K562 (cell line): ENCODE data around the gene SP140L. TPM values are rescaled to one million over a fixed set of nuclear protein-coding genes. Genes with fewer than 3 reads are reported as not detected.

ENCODE experiments used
- ATAC-seq: fragments of 200-7000 bp; cut with Tn5 transposase; 3 replicates; pipeline ENCODE4 v1.9.1; 2020; ENCODE audit warnings: moderate library complexity
- BruUV-seq: library from RNA; stranded (reverse); fragments of 400-500 nt; replicated peaks from 2 replicates; lab custom pipeline; 2021; lab: Mats Ljungman, UMichigan
- CTCF ChIA-PET: fragments of 300-600 bp; formaldehyde crosslinking; extraction: SDS; loops from one replicate; lab custom pipeline; 2021; ENCODE audit warnings: low intra/inter-chr PET ratio; lab: Yijun Ruan, JAX
- POLR2A ChIA-PET: fragments of 300-600, 350-650 bp; sonication (Branson Sonifier 250); formaldehyde crosslinking; extraction: SDS; loops from one replicate; lab custom pipeline; 2021; ENCODE audit warnings: antibody characterized with exemption, inconsistent platforms; lab: Yijun Ruan, JAX
- DNase-seq, 4 experiments: peaks; one replicate each; pipeline versions ENCODE4 v3.0.0 to v3.0.0-alpha.2; 2011 to 2018; ENCODE audit warnings: low spot score in 3 of 4, mixed read lengths in 3 of 4; ENCODE audit errors: extremely low read depth in 1 of 4
- FAIRE-seq: peaks from 2 replicates; lab custom pipeline; 2011; peaks lifted over from hg19 to GRCh38; lab: Jason Lieb, UNC
- H2AFZ ChIP-seq: 2 replicates; pipeline ENCODE4 v1.6.0; 2011; ENCODE audit warnings: low read depth, low read length, control low read depth, inconsistent platforms
- H3K27ac ChIP-seq: fragments of 200-600 bp; 3 replicates; pipeline ENCODE4 v1.8.0; 2011; ENCODE audit warnings: low read depth, mild to moderate bottlenecking, control low read depth, inconsistent platforms, low read length, moderate library complexity, mixed read lengths; ENCODE audit errors: extremely low read depth
- H3K27me3 ChIP-seq, 2 experiments: fragments of 300-600 bp in 1 of 2; 2 replicates in 1 of 2; 3 replicates in 1 of 2; pipeline versions ENCODE4 v1.6.0 to v1.8.0; 2011; ENCODE audit warnings: inconsistent platforms in 2 of 2, low read length in 2 of 2, mild to moderate bottlenecking in 1 of 2, mixed read lengths in 1 of 2, moderate library complexity in 1 of 2; ENCODE audit not compliant: control insufficient read depth in 2 of 2, insufficient read depth in 2 of 2
- H3K36me3 ChIP-seq: fragments of 300-600 bp; 3 replicates; pipeline ENCODE4 v1.8.0; 2011; ENCODE audit warnings: mild to moderate bottlenecking, low read length, inconsistent platforms; ENCODE audit not compliant: control insufficient read depth, insufficient read depth
- H3K4me1 ChIP-seq, 2 experiments: fragments of 200-600 bp in 1 of 2; replicated peaks in 1 of 2; 2 replicates in 1 of 2; 3 replicates in 1 of 2; pipeline versions ENCODE4 v1.5.1 to v1.8.0; 2011; ENCODE audit warnings: inconsistent platforms in 2 of 2, low read length in 2 of 2, mild to moderate bottlenecking in 1 of 2, mixed read lengths in 1 of 2, moderate library complexity in 1 of 2; ENCODE audit not compliant: control insufficient read depth in 2 of 2, insufficient read depth in 2 of 2
- H3K4me2 ChIP-seq: 2 replicates; pipeline ENCODE4 v1.6.1; 2011; ENCODE audit warnings: low read length, control low read depth, inconsistent platforms, mixed read lengths; ENCODE audit not compliant: insufficient read depth
- H3K4me3 ChIP-seq: fragments of 200-600 bp; sonication (generic), shearing (Covaris generic); 2 replicates; pipeline ENCODE4 v1.5.1; 2016; ENCODE audit warnings: control low read depth, inconsistent platforms
- H3K79me2 ChIP-seq: fragments of 200-600 bp; 3 replicates; pipeline ENCODE4 v1.8.0; 2011; ENCODE audit warnings: low read length, inconsistent platforms; ENCODE audit not compliant: control insufficient read depth, insufficient read depth
- H3K9ac ChIP-seq, 2 experiments: 2 replicates each; pipeline versions ENCODE4 v1.6.0 to v1.6.1; 2011; ENCODE audit warnings: low read depth in 2 of 2, low read length in 2 of 2, control low read depth in 1 of 2, inconsistent platforms in 1 of 2, mild to moderate bottlenecking in 1 of 2, mixed read lengths in 1 of 2; ENCODE audit not compliant: insufficient read depth in 1 of 2
- H3K9me1 ChIP-seq: one replicate; pipeline ENCODE4 v1.6.0; 2011; ENCODE audit warnings: inconsistent platforms, mild to moderate bottlenecking, low read length, moderate library complexity; ENCODE audit not compliant: control insufficient read depth, insufficient read depth
- H3K9me3 ChIP-seq: replicated peaks from 2 replicates; pipeline ENCODE4 v1.5.1; 2011; ENCODE audit warnings: low read depth, low read length, inconsistent platforms; ENCODE audit not compliant: control insufficient read depth, insufficient read depth
- H4K20me1 ChIP-seq: replicated peaks from 2 replicates; pipeline ENCODE4 v1.6.1; 2011; ENCODE audit warnings: low read length, inconsistent platforms, mixed read lengths; ENCODE audit not compliant: control insufficient read depth, insufficient read depth
- CEBPB ChIP-seq: fragments of 450-650 bp; IDR thresholded peaks from 2 replicates; pipeline ENCODE4 v1.6.1; 2016; ENCODE audit warnings: missing genetic modification characterization, missing compliant biosample characterization
- HDAC1 ChIP-seq, 2 experiments: fragments of 450-650 bp; IDR thresholded peaks; 2 replicates each; pipeline ENCODE4 v1.6.1; 2016 to 2017; ENCODE audit warnings: inconsistent platforms in 1 of 2, mild to moderate bottlenecking in 1 of 2, moderate library complexity in 1 of 2
- HDGF ChIP-seq: fragments of 450-650 bp; IDR thresholded peaks from 2 replicates; pipeline ENCODE4 v1.6.1; 2016
- L3MBTL2 ChIP-seq: fragments of 450-650 bp; IDR thresholded peaks from 2 replicates; pipeline ENCODE4 v1.6.1; 2016; ENCODE audit warnings: mild to moderate bottlenecking, moderate library complexity
- NR1H2 ChIP-seq: sonication (generic); formaldehyde crosslinking; IDR thresholded peaks from 2 replicates; pipeline ENCODE4 v1.4.0; 2020; ENCODE audit warnings: mild to moderate bottlenecking, missing genetic modification reagents
- PHF8 ChIP-seq: fragments of 200-600 bp; sonication (generic); IDR thresholded peaks from 2 replicates; pipeline ENCODE4 v1.6.1; 2012; ENCODE audit warnings: mixed run types, mild to moderate bottlenecking, inconsistent platforms, low read length, moderate library complexity, borderline replicate concordance
- RBM14 ChIP-seq: fragments of 200-400 bp; formaldehyde crosslinking; IDR thresholded peaks from 2 replicates; pipeline ENCODE4 v1.6.1; 2018; ENCODE audit warnings: low read depth, mild to moderate bottlenecking, low read length, moderate library complexity, borderline replicate concordance; ENCODE audit not compliant: insufficient read depth
- RCOR1 ChIP-seq, 2 experiments: IDR thresholded peaks; 2 replicates each; pipeline ENCODE4 v1.6.1; 2012; ENCODE audit warnings: low read depth in 2 of 2, low read length in 2 of 2, borderline replicate concordance in 1 of 2, improper control_type of control experiment in 1 of 2
- STAT5B ChIP-seq: fragments of 250-450 bp; sonication (Bioruptor Pico); IDR thresholded peaks from 2 replicates; pipeline ENCODE4 v1.8.0; 2021; ENCODE audit warnings: mild to moderate bottlenecking, inconsistent platforms
- ZNF212 ChIP-seq: fragments of 450-650 bp; formaldehyde crosslinking; IDR thresholded peaks from 2 replicates; pipeline ENCODE4 v1.4.0; 2020; ENCODE audit warnings: mild to moderate bottlenecking
- ZNF316 ChIP-seq: fragments of 450-650 bp; IDR thresholded peaks from 2 replicates; pipeline ENCODE4 v1.6.1; 2016
- WGBS: fragments of 100-300 bp; shearing (Covaris generic); methylation state at CpG from one replicate; pipeline ENCODE4 v1.1.6; 2016; ENCODE audit warnings: low coverage, mixed read lengths; ENCODE audit not compliant: insufficient coverage; ENCODE audit errors: missing lambda C conversion rate; 5-methylcytosine and 5-hydroxymethylcytosine counted together
- in situ Hi-C: fragments of 300-500 bp; cut with MboI; formaldehyde crosslinking; loops from 4 replicates; pipeline ENCODE4 v1.15.0; 2018; ENCODE audit warnings: inconsistent platforms, mixed read lengths
- intact Hi-C: fragments of 100-400 bp; cut with micrococcal nuclease; formaldehyde crosslinking; loops from 2 replicates; pipeline ENCODE4 v1.14.2; 2022
- polyA plus RNA-seq, 8 experiments: library from polyadenylated mRNA; depleted of rRNA in 4 of 8; stranded (reverse) in 5 of 8; unstranded in 3 of 8; fragments of >200 nt; fragmentation: Nextera tagmentation in 2 of 8; fragmentation: Illumina TruSeq in 1 of 8; extraction: Ambion mirVana in 2 of 8; extraction: Trizol in 1 of 8; gene quantifications; 2 replicates each; pipeline versions ENCODE4 v1.2.1 to v1.2.3, GENCODE V29; 2011 to 2014; ENCODE audit warnings: inconsistent platforms in 1 of 8, missing spikeins in 1 of 8
- total RNA-seq, 7 experiments: library from RNA; depleted of rRNA in 6 of 7; stranded (reverse); fragments of >200 nt in 6 of 7; fragmentation: Illumina TruSeq in 2 of 7; extraction: Trizol in 2 of 7; gene quantifications; 2 replicates each; pipeline versions ENCODE4 v1.2.1 to v1.2.3, GENCODE V29; 2011 to 2021; ENCODE audit warnings: low replicate concordance in 1 of 7
- TF ChIP-seq, protein P1 (sequence below): fragments of 250-450 bp; sonication (Bioruptor Pico); IDR thresholded peaks from 2 replicates; pipeline ENCODE4 v1.8.0; 2022; ENCODE audit warnings: moderate library complexity, mild to moderate bottlenecking, inconsistent platforms
- TF ChIP-seq, protein P2 (sequence below): fragments of 250-450 bp; sonication (Bioruptor Pico); IDR thresholded peaks from 2 replicates; pipeline ENCODE4 v1.5.0; 2020; ENCODE audit warnings: mild to moderate bottlenecking, borderline replicate concordance
- TF ChIP-seq, protein P3 (sequence below): sonication (generic); formaldehyde crosslinking; IDR thresholded peaks from 2 replicates; pipeline ENCODE4 v1.8.1; 2023; ENCODE audit warnings: missing genetic modification reagents, mild to moderate bottlenecking, borderline replicate concordance

The SP140L gene
- total and polyA plus RNA-seq, 9 of the 15 experiments (the other 6 are each of a cell fraction or from before 2014, with no cell fraction given) = 4.0 to 15.5 (median 11.3) TPM

DNA sequence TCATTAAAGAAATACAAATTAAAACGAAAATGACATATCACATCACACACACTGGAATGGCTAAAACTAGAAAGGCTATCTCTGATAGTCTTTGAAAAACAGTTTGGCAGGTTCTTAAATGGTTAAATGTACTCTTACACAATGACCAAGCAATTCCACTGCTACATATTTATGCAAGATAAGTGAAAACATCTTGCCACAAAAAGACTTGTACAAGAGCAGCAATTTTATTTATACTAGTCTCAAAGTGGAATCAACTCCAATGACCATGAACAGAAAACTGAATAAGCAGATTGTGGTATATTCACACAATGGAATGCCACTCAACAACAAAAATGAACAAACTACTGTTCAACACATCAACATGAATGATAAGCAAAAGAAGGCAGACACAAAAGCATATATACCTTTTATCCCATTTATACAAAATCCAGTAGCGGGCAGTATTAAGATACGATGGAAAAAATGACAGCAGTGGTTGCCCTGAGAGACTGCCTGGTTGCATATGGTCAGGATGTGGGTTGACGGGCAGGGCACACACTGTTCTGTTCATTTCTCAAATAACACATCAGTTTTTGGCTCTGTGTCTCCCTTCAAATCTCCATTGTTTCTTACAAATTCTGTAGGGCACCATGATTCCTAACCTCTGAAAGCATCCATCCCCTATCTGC, 114.4 kb downstream of the SP140L start:
- no peaks in the 10 kb centered on the region for H3K9me1 ChIP-seq
- H3K4me3 ChIP-seq = no peak overlapping the region
- 51% methylated on average over 4 of the region's 4 CpGs for WGBS
- H2AFZ ChIP-seq = no peak overlapping the region
- no peaks in the 10 kb centered on the region for H3K27me3 ChIP-seq
- in situ Hi-C loops (no loop called here), intact Hi-C loops (loop anchor here (2.0 kb wide), 1 partner anchor 25 kb away; the partner anchor contains the start of gene SP100)
- no peaks in the 10 kb centered on the region for H3K9me3 ChIP-seq
- DNase-seq (no peak), ATAC-seq (peak; percentile 70), FAIRE-seq (peak; percentile 60)
- no peaks in the 10 kb centered on the region for H4K20me1 ChIP-seq
- BruUV-seq = no TSS peak
- H3K4me1 ChIP-seq = peaks cover 0 to 8% of the 10 kb centered on the region in 2 experiments; a peak in 1 of 5 replicates
- POLR2A ChIA-PET = no interaction called here
- no peak overlapping the region for H3K9ac ChIP-seq
- CTCF ChIA-PET = no interaction called here
- H3K36me3 ChIP-seq = peaks cover 11% of the 10 kb centered on the region; the same call in 2 of the 3 replicates
- peaks cover 16% of the 10 kb centered on the region for H3K79me2 ChIP-seq
- no peak overlapping the region for H3K4me2 ChIP-seq
- peak overlapping the region; percentile 12; the same call in 1 of the 3 replicates for H3K27ac ChIP-seq
- TF ChIP-seq, protein P1, sequence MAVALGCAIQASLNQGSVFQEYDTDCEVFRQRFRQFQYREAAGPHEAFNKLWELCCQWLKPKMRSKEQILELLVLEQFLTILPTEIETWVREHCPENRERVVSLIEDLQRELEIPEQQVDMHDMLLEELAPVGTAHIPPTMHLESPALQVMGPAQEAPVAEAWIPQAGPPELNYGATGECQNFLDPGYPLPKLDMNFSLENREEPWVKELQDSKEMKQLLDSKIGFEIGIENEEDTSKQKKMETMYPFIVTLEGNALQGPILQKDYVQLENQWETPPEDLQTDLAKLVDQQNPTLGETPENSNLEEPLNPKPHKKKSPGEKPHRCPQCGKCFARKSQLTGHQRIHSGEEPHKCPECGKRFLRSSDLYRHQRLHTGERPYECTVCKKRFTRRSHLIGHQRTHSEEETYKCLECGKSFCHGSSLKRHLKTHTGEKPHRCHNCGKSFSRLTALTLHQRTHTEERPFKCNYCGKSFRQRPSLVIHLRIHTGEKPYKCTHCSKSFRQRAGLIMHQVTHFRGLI (CRISPR knock-in tag) = no peak
- TF ChIP-seq, protein P2, sequence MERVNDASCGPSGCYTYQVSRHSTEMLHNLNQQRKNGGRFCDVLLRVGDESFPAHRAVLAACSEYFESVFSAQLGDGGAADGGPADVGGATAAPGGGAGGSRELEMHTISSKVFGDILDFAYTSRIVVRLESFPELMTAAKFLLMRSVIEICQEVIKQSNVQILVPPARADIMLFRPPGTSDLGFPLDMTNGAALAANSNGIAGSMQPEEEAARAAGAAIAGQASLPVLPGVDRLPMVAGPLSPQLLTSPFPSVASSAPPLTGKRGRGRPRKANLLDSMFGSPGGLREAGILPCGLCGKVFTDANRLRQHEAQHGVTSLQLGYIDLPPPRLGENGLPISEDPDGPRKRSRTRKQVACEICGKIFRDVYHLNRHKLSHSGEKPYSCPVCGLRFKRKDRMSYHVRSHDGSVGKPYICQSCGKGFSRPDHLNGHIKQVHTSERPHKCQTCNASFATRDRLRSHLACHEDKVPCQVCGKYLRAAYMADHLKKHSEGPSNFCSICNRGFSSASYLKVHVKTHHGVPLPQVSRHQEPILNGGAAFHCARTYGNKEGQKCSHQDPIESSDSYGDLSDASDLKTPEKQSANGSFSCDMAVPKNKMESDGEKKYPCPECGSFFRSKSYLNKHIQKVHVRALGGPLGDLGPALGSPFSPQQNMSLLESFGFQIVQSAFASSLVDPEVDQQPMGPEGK (CRISPR knock-in tag) = no peak
- no peak for TF ChIP-seq RCOR1 (IDR thresholded peaks at IDR 0.05; ENCODE audit: borderline replicate concordance in 1 of 2, low read depth in 2 of 2, low read length in 2 of 2)
- TF ChIP-seq NR1H2 (CRISPR knock-in tag) = no peak
- peak; percentile 89 for TF ChIP-seq ZNF316
- no peak for TF ChIP-seq PHF8
- TF ChIP-seq STAT5B (CRISPR knock-in tag) = no peak
- no peak for TF ChIP-seq RBM14
- TF ChIP-seq CEBPB (tag) = peak; percentile 67
- TF ChIP-seq, protein P3, sequence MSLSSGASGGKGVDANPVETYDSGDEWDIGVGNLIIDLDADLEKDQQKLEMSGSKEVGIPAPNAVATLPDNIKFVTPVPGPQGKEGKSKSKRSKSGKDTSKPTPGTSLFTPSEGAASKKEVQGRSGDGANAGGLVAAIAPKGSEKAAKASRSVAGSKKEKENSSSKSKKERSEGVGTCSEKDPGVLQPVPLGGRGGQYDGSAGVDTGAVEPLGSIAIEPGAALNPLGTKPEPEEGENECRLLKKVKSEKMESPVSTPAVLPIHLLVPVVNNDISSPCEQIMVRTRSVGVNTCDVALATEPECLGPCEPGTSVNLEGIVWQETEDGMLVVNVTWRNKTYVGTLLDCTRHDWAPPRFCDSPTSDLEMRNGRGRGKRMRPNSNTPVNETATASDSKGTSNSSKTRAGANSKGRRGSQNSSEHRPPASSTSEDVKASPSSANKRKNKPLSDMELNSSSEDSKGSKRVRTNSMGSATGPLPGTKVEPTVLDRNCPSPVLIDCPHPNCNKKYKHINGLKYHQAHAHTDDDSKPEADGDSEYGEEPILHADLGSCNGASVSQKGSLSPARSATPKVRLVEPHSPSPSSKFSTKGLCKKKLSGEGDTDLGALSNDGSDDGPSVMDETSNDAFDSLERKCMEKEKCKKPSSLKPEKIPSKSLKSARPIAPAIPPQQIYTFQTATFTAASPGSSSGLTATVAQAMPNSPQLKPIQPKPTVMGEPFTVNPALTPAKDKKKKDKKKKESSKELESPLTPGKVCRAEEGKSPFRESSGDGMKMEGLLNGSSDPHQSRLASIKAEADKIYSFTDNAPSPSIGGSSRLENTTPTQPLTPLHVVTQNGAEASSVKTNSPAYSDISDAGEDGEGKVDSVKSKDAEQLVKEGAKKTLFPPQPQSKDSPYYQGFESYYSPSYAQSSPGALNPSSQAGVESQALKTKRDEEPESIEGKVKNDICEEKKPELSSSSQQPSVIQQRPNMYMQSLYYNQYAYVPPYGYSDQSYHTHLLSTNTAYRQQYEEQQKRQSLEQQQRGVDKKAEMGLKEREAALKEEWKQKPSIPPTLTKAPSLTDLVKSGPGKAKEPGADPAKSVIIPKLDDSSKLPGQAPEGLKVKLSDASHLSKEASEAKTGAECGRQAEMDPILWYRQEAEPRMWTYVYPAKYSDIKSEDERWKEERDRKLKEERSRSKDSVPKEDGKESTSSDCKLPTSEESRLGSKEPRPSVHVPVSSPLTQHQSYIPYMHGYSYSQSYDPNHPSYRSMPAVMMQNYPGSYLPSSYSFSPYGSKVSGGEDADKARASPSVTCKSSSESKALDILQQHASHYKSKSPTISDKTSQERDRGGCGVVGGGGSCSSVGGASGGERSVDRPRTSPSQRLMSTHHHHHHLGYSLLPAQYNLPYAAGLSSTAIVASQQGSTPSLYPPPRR = no peak
- TF ChIP-seq HDAC1 (IDR thresholded peaks at IDR 0.05) = no peak
- TF ChIP-seq ZNF212 = no peak
- no peak for TF ChIP-seq HDGF
- no peak for TF ChIP-seq L3MBTL2
